Stimulated activated CD4-positive, alpha-beta T cell treated with anti-CD3 and anti-CD28 coated beads, TNF-alpha, amount 100 ng/mL, for 24 hours (primary cell): ENCODE measurements around the gene RFX6.

Experiments
- DNase-seq, 3 experiments: peaks; one replicate each; pipeline ENCODE4 v3.0.0-alpha.2; 2020; ENCODE audit warnings: low read depth in 3 of 3

RFX6 gene

DNA sequence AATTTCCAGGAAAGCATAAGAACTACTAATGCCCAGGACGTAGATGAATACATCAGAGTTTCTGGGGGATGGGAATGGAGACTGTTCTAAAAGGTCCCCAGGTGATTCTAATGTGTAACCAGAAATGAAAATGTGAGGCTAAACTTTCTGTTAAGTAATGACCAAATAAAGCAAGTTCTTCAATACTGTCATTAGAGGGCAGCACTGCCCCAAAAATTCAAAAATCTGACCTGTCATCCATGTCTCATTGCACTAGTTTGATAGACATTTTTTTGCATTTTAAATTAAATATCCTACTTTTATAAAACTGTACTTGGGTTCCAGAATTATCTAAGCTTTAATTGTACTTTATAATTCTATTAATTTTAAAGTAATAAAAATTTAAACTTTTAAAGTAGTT lies 94.9 kb downstream of the RFX6 start:
- DNase-seq, result no peak

DNA sequence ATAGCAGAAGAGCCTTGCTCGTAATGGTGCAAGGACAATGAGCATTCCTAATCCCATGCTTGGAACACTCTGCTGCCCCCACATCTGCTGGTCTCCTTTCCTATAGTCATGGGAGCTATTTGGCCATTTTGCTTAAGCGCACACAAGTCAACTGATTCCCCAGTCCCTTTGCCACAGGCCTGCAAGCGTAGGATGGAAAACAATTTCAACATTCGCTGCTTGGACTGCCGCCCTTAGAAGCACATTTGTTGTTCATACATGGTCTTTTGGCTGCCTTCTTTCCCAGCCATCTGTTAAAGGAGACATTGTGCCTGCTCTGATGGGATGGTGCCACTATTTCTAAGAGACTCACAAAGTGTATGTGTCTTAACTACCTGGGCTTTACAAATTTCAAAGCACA lies 96.9 kb downstream of the RFX6 start:
- no peak for DNase-seq

DNA sequence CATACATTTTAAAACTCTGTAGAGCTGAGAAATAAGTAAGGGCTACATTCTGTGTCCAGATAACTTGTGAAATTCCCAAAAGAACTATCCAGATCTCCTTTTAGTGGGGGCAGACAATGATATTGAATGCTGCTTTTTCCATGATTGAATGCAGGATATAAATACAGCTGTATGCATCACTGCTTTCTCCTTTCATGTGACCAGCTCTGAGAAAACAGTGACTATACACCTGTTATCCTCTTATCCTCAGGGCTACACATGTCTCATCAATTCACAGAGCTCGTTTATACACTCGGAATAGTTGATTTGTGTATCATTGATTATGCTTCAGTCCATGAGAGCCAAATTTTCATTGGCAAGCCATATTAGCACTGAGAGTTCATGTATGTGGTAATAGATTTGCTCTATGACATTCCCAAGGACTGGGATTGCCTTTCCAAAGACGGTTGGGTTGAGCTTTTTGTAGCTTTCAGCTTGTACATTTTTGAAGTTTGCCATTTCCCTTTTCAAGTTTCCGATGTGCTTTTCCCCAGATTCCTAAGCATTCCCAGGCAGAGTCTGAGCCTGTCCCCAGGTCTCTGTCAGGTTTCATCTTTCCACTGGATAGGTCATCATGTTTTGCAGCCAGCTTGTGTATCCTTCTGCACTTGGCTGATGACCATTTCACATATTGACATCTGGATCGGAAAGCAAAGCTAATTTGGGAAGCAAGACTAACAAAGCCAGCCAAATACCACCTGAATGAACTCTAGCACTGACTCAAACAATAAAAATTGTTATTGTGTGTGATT lies 97.7 kb downstream of the RFX6 start:
- DNase-seq, result no peak

DNA sequence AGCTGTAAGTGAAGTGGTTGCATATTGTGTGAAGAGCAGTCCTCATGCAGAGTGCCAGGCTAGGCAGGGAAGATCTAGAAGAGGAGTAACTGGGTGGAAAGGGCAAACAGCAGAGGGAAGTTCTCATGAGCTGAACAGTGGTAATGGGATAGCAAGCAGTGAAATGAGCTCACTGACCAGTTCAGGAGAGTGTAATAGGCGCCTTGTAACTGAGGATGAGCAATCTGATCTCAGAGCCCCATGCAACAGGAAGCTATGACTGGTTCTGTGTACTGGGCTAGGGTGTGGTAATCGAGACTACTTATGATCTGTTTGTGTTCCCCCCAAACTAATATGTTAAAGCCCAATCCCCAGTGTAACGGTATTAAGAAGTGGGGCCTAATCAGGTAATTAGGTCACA lies 98.6 kb downstream of the RFX6 start:
- DNase-seq, result no peak

DNA sequence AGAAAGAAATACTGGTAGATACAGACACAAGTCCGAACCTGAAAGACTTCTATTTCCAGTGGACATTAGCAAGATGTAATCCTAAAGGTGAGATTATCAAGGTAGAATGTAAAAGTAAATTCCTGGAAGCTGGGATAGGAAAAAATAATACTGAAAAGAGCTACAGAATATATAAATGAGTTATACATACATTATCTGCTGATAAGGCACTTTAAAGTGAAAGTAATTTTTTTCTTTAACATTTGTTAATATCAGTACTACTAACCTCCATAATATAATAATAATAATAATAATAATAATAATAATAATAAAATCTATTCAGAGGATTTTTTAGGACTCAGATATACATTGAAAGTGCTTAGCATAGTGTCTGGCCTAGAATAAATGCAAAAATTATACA lies 102.5 kb downstream of the RFX6 start:
- no peak for DNase-seq
